GM23338 (cell line): ENCODE data around the gene BEND7. TPM values are rescaled to one million over a fixed set of nuclear protein-coding genes. Genes with fewer than 3 reads are reported as not detected.

ENCODE experiments used
- ATAC-seq: fragments of 200-7000 bp; cut with Tn5 transposase; 3 replicates; pipeline ENCODE4 v1.9.1; 2020
- DNase-seq: peaks from one replicate; pipeline ENCODE4 v3.0.0-alpha.2; 2015; ENCODE audit warnings: low spot score
- H2AFZ ChIP-seq: fragments of 200-600 bp; sonication (generic); 2 replicates; pipeline ENCODE4 v1.8.0; 2016; ENCODE audit warnings: antibody characterized with exemption, mild to moderate bottlenecking, moderate library complexity
- H3F3A ChIP-seq: fragments of 200-600 bp; sonication (generic); replicated peaks from 2 replicates; pipeline ENCODE4 v1.8.0; 2017; ENCODE audit warnings: antibody characterized with exemption, mixed run types, low read depth
- H3K27ac ChIP-seq: fragments of 200-600 bp; sonication (generic); 2 replicates; pipeline ENCODE4 v1.6.1; 2016; ENCODE audit warnings: low read depth
- H3K27me3 ChIP-seq: fragments of 200-600 bp; sonication (generic); 2 replicates; pipeline ENCODE4 v1.8.0; 2016; ENCODE audit warnings: mild to moderate bottlenecking, mixed run types, moderate library complexity; ENCODE audit not compliant: insufficient read depth
- H3K36me3 ChIP-seq: fragments of 200-600 bp; sonication (generic); 2 replicates; pipeline ENCODE4 v1.8.0; 2016; ENCODE audit warnings: mild to moderate bottlenecking; ENCODE audit not compliant: insufficient read depth
- H3K4me1 ChIP-seq: fragments of 200-600 bp; sonication (generic); 2 replicates; pipeline ENCODE4 v1.8.0; 2016; ENCODE audit warnings: mild to moderate bottlenecking, moderate library complexity; ENCODE audit not compliant: insufficient read depth
- H3K4me2 ChIP-seq: fragments of 200-600 bp; sonication (generic); 2 replicates; pipeline ENCODE4 v1.7.1; 2017; ENCODE audit warnings: mixed run types
- H3K4me3 ChIP-seq: fragments of 200-600 bp; sonication (generic); 2 replicates; pipeline ENCODE4 v1.6.1; 2016; ENCODE audit warnings: mixed run types
- H3K79me2 ChIP-seq: fragments of 200-600 bp; sonication (generic); replicated peaks from 2 replicates; pipeline ENCODE4 v1.8.0; 2017; ENCODE audit warnings: mild to moderate bottlenecking; ENCODE audit not compliant: insufficient read depth
- H3K9me2 ChIP-seq: fragments of 200-600 bp; sonication (generic); 2 replicates; pipeline ENCODE4 v1.8.0; 2017; ENCODE audit not compliant: insufficient read depth
- H4K20me1 ChIP-seq: fragments of 200-600 bp; sonication (generic); replicated peaks from 2 replicates; pipeline ENCODE4 v1.8.0; 2017; ENCODE audit warnings: mild to moderate bottlenecking; ENCODE audit not compliant: insufficient read depth
- H3K27ac Mint-ChIP-seq: 2 replicates; pipeline ENCODE4 v1.8.0; 2020; ENCODE audit warnings: inconsistent platforms, mild to moderate bottlenecking, moderate library complexity, mixed read lengths
- H3K27me3 Mint-ChIP-seq: 3 replicates; pipeline ENCODE4 v1.8.0; 2022; ENCODE audit warnings: low read depth, mild to moderate bottlenecking, moderate library complexity, mixed read lengths, inconsistent platforms; ENCODE audit not compliant: insufficient read depth, poor library complexity
- H3K36me3 Mint-ChIP-seq: 3 replicates; pipeline ENCODE4 v1.8.0; 2021; ENCODE audit warnings: low read depth, mild to moderate bottlenecking, inconsistent platforms, moderate library complexity, mixed read lengths
- H3K4me1 Mint-ChIP-seq: 3 replicates; pipeline ENCODE4 v1.8.0; 2020; ENCODE audit warnings: mild to moderate bottlenecking, inconsistent platforms, mixed read lengths
- H3K4me3 Mint-ChIP-seq: 3 replicates; pipeline ENCODE4 v1.8.0; 2021; ENCODE audit warnings: moderate library complexity, mild to moderate bottlenecking, inconsistent platforms, mixed read lengths
- H3K9me3 Mint-ChIP-seq: 3 replicates; pipeline ENCODE4 v1.8.0; 2020; ENCODE audit warnings: moderate library complexity, mild to moderate bottlenecking, inconsistent platforms, mixed read lengths
- CREB1 ChIP-seq: fragments of 250-450 bp; sonication (Bioruptor Pico); IDR thresholded peaks from 2 replicates; pipeline ENCODE4 v1.5.0; 2020; ENCODE audit warnings: low read depth, mild to moderate bottlenecking, moderate library complexity
- CTCF ChIP-seq, 2 experiments: fragments of 200-600 bp in 1 of 2; sonication (generic) in 1 of 2; conservative IDR thresholded peaks; 2 replicates each; pipeline versions ENCODE4 v1.5.1 to v1.6.1; 2016 to 2017; ENCODE audit warnings: antibody characterized with exemption in 2 of 2, low read depth in 2 of 2, mild to moderate bottlenecking in 2 of 2, moderate library complexity in 1 of 2
- EZH2 ChIP-seq: fragments of 200-600 bp; sonication (generic); IDR thresholded peaks from one replicate; pipeline ENCODE4 v1.8.0; 2017; ENCODE audit warnings: antibody characterized with exemption, mild to moderate bottlenecking, low read depth; ENCODE audit not compliant: unreplicated experiment
- EZH2phosphoT487 ChIP-seq: fragments of 200-600 bp; sonication (generic); IDR thresholded peaks from one replicate; pipeline ENCODE4 v1.8.1; 2018; ENCODE audit warnings: antibody characterized with exemption; ENCODE audit not compliant: unreplicated experiment
- STAT1 ChIP-seq: IDR thresholded peaks from one replicate; pipeline ENCODE4 v1.6.1; 2016; ENCODE audit warnings: antibody characterized with exemption; ENCODE audit not compliant: unreplicated experiment
- ZNF114 ChIP-seq: fragments of 250-450 bp; sonication (Bioruptor Pico); IDR thresholded peaks from 2 replicates; pipeline ENCODE4 v1.5.0; 2020; ENCODE audit warnings: mild to moderate bottlenecking, moderate library complexity
- ZNF331 ChIP-seq: fragments of 250-450 bp; sonication (Bioruptor Pico); IDR thresholded peaks from 2 replicates; pipeline ENCODE4 v1.5.0; 2020; ENCODE audit warnings: low read depth, mild to moderate bottlenecking, moderate library complexity
- ZNF462 ChIP-seq: fragments of 250-450 bp; sonication (Bioruptor Pico); IDR thresholded peaks from 2 replicates; pipeline ENCODE4 v1.5.0; 2020; ENCODE audit warnings: mild to moderate bottlenecking, moderate library complexity
- polyA plus RNA-seq: library from polyadenylated mRNA; unstranded; fragments of >200 nt; fragmentation: Nextera tagmentation; extraction: Ambion mirVana; gene quantifications from 2 replicates; pipeline ENCODE4 v1.2.1, GENCODE V29; 2016
- total RNA-seq: library from RNA; depleted of rRNA; stranded (reverse); fragments of >200 nt; shearing (Covaris generic); gene quantifications from 2 replicates; pipeline ENCODE4 v1.2.3, GENCODE V29; 2014
- TF ChIP-seq, protein P1 (sequence below): IDR thresholded peaks from 2 replicates; pipeline ENCODE4 v1.6.1; 2016; ENCODE audit warnings: antibody characterized with exemption
- TF ChIP-seq, protein P2 (sequence below): IDR thresholded peaks from one replicate; pipeline ENCODE4 v1.6.1; 2018; ENCODE audit warnings: antibody characterized with exemption; ENCODE audit not compliant: unreplicated experiment

The BEND7 gene
- total and polyA plus RNA-seq, 2 experiments from 2014 or later: 3.1 to 9.6 TPM

DNA sequence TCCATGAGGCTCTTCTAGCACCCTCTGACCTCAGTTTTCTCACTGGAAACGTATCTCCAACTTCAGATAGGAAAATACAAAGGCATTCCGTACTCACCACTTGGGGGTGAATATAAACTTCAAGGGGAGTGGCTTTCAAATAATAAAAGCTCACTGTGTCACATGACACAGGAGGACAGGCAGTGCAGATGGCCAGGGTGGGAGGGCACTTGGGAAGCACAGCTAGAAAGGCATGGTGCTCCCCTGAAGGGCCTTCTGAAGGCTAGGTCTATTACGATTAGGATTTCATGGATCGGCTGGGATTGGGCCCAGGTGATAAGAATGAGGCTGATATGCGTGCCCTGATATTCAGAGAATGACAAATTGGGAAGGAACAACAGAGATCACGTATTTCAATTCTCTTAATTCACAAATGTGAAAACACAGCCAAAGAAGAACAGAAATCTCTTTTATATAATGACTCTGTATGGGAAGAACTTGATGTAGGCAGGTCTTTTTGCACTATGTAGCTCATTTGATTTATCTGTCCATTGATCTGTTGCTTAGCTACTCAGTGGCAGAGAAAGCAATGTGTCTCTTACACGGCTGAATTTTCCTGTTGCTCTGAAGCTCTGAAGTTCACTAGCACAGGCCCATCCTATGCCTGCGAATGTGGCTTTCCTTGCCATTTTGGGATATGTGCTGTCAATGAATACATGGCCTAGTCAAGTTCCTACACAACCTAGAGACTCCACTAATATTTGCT, 83.0 kb downstream of the BEND7 start:
- H3K4me2 ChIP-seq: no peak overlapping the region
- Mint-ChIP-seq H3K9me3 (no peaks in the 10 kb centered on the region), H3K4me3 (no peak overlapping the region), H3K4me1 (peaks cover 23% of the 10 kb centered on the region), H3K27ac (no peak overlapping the region), H3K27me3 (no peaks in the 10 kb centered on the region), H3K36me3 (no peaks in the 10 kb centered on the region)
- H3K9me2 ChIP-seq: no peaks in the 10 kb centered on the region
- H2AFZ ChIP-seq: no peak overlapping the region
- H3K79me2 ChIP-seq: no peaks in the 10 kb centered on the region
- DNase-seq (no peak), ATAC-seq (no peak; the same call in 2 of the 3 replicates)
- H4K20me1 ChIP-seq: no peaks in the 10 kb centered on the region
- H3K27ac ChIP-seq: no peak overlapping the region
- no peaks in the 10 kb centered on the region for H3K36me3 ChIP-seq
- no peak overlapping the region for H3K4me3 ChIP-seq
- H3K27me3 ChIP-seq: peaks cover 2% of the 10 kb centered on the region; the same call in 1 of the 2 replicates
- no peaks in the 10 kb centered on the region for H3F3A ChIP-seq
- TF ChIP-seq, protein P1, sequence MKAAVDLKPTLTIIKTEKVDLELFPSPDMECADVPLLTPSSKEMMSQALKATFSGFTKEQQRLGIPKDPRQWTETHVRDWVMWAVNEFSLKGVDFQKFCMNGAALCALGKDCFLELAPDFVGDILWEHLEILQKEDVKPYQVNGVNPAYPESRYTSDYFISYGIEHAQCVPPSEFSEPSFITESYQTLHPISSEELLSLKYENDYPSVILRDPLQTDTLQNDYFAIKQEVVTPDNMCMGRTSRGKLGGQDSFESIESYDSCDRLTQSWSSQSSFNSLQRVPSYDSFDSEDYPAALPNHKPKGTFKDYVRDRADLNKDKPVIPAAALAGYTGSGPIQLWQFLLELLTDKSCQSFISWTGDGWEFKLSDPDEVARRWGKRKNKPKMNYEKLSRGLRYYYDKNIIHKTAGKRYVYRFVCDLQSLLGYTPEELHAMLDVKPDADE: no peak
- no peak for TF ChIP-seq ZNF114
- TF ChIP-seq CREB1 (CRISPR knock-in tag): no peak
- no peak for TF ChIP-seq EZH2phosphoT487
- TF ChIP-seq, protein P2, sequence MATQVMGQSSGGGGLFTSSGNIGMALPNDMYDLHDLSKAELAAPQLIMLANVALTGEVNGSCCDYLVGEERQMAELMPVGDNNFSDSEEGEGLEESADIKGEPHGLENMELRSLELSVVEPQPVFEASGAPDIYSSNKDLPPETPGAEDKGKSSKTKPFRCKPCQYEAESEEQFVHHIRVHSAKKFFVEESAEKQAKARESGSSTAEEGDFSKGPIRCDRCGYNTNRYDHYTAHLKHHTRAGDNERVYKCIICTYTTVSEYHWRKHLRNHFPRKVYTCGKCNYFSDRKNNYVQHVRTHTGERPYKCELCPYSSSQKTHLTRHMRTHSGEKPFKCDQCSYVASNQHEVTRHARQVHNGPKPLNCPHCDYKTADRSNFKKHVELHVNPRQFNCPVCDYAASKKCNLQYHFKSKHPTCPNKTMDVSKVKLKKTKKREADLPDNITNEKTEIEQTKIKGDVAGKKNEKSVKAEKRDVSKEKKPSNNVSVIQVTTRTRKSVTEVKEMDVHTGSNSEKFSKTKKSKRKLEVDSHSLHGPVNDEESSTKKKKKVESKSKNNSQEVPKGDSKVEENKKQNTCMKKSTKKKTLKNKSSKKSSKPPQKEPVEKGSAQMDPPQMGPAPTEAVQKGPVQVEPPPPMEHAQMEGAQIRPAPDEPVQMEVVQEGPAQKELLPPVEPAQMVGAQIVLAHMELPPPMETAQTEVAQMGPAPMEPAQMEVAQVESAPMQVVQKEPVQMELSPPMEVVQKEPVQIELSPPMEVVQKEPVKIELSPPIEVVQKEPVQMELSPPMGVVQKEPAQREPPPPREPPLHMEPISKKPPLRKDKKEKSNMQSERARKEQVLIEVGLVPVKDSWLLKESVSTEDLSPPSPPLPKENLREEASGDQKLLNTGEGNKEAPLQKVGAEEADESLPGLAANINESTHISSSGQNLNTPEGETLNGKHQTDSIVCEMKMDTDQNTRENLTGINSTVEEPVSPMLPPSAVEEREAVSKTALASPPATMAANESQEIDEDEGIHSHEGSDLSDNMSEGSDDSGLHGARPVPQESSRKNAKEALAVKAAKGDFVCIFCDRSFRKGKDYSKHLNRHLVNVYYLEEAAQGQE: no peak
- no peak for TF ChIP-seq EZH2
- TF ChIP-seq ZNF331: no peak
- TF ChIP-seq ZNF462 (CRISPR knock-in tag): no peak
- no peak for TF ChIP-seq STAT1
- no peak for TF ChIP-seq CTCF (conservative IDR thresholded peaks at IDR 0.05; ENCODE audit: low read depth in 2 of 2)
- H3K4me1 ChIP-seq: peaks cover 13% of the 10 kb centered on the region
